Omental fat pad (tissue), 4 donors: ENCODE data around the gene RAB18. TPM values are rescaled to one million over a fixed set of nuclear protein-coding genes. Genes with fewer than 3 reads are reported as not detected.

Experiments used
- ATAC-seq: fragments of 150-250 bp; one replicate; pipeline ENCODE4 v1.9.1; 2016; ENCODE audit warnings: mild to moderate bottlenecking, moderate library complexity; ENCODE audit not compliant: low FRiP score
- DNase-seq: peaks from one replicate; pipeline ENCODE4 v3.0.0-alpha.2; 2019; ENCODE audit warnings: low spot score
- CTCF ChIP-seq, 3 donors: fragments of 450-650 bp; IDR thresholded peaks; one replicate each; pipeline ENCODE4 v1.5.1; 2016 to 2017; ENCODE audit warnings: antibody characterized with exemption in 3 of 3, mild to moderate bottlenecking in 3 of 3, moderate library complexity in 2 of 3
- total RNA-seq, 4 donors: library from RNA; depleted of rRNA; stranded (reverse); fragments of >200 nt; gene quantifications; one replicate each; pipeline ENCODE4 v1.1.0, GENCODE V29; 2016

RAB18 gene
- total RNA-seq, 4 donors from 2014 or later: 44.4 to 58.8 (median 45.7) TPM

DNA sequence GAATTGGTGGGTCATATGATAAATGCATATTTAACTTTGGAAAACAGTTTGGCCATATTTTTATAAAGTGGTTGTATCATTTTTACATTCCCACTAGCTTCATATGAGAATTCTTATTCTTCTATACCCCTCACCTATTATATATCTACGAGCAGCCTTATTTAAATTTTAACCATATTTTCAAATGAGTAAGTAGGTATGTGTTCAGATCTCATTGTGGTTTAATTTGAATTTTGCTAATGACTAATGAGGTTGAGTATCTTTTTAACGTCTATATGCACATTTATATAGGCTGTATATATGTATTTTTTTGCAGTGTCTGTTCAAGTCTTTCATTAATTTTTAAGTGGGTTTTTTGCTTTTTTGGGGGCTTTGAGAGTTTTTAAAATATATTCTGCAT, 14.2 kb downstream of the RAB18 start:
- TF ChIP-seq CTCF (IDR thresholded peaks at IDR 0.05): no peak
- no peak for DNase-seq
- ATAC-seq: no peak

DNA sequence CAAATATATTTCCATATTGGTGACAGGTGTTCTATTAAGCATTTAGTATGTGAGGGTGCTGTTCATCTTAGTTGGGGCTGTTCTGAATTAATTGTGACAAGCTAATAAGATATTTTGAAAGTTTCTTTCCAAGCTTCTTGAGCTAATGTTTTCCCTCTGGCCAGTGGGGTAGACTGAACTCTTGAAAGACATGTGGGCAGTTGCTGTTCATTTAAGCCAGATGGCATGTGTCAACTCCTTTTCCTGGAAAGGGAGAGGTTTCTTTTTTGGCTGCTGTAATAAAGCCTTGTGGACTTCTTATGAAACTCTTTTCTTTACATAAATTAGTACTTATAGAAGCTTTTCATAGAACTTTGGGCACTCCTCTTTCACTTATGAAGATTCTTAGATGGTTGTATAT, 21.7 kb downstream of the RAB18 start:
- no peak for TF ChIP-seq CTCF (IDR thresholded peaks at IDR 0.05)
- ATAC-seq (peak; percentile 76), DNase-seq (no peak)

GRCh38 chr10:27526242-27526641, 22.1 kb downstream of the RAB18 start:
- ATAC-seq: no peak
- TF ChIP-seq CTCF (IDR thresholded peaks at IDR 0.05): no peak
- DNase-seq: no peak

- ATAC-seq: no peak
- DNase-seq: no peak
- TF ChIP-seq CTCF (IDR thresholded peaks at IDR 0.05): no peak
Measured at GRCh38 chr10:27527666-27528295, 23.7 kb downstream of the RAB18 start.

DNA sequence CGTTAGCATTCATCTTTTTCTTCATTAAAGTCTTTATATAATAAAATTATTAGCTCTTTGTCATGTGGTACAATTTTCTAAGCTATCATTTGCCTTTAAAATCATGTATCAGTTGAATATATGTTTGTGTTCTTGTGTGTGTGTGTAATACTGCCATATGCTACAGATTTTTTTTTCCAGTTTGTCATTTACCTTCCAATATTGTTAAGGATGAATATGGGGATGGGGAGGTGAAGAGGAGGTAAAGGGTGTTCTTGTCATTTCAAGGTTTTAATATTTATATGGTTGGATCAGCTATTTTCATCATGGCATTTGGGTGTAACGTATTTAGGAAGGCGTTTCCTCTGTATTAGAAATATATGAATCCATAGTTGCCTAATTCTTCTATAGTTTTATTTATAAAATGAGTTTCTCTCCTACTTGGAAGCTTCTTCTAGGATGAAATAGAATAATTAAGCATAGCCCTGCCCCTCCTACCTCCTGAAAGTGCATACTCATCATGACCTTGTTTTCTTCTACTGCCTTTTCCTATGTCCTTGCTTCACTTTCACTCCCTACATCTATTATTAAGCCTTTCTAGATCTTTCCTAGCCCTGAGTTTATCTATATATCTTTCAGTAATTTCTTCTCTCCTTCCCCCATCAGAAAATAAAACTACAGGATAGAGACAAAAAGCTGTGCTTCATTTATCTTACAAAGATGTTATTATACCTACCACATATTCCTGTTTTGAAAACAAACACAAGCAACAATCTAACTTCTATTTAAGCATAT, 25.1 kb downstream of the RAB18 start:
- TF ChIP-seq CTCF (IDR thresholded peaks at IDR 0.05): no peak
- no peak for ATAC-seq
- DNase-seq: no peak

GRCh38 chr10:27530477-27530876, 26.4 kb downstream of the RAB18 start:
- DNase-seq: no peak
- no peak for TF ChIP-seq CTCF (IDR thresholded peaks at IDR 0.05)
- no peak for ATAC-seq

DNA sequence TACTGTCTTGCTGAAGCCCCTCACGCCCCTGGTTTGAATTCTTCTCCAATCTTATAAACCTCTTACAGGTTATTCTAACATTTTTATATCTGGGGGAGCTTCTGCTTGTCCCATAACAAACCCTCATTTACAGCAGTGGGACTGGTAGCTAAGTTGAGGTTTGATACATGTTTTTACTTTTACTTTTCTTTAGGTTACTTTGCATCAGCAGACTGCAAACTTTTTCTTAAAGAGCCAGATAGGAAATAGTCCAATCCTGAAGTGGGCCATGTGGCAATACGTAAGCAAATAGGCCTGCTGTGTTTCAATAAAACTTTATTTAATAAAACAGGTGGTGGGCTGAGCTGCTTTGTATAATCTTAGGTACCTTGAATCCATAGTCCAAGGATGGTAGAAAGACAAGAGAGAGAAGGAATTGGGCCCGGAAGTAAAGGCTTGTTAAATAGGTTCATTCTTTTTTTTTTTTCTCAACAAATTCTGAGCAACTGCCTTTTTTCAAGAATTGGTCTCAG, 27.3 kb downstream of the RAB18 start:
- DNase-seq (no peak), ATAC-seq (no peak)
- no peak for TF ChIP-seq CTCF (IDR thresholded peaks at IDR 0.05)
